ENCODE data around the gene PEX5. TPM values are rescaled to one million over a fixed set of nuclear protein-coding genes. Genes with fewer than 3 reads are reported as not detected.

Gene PEX5
- total RNA-seq, 3 donors from 2014 or later (not counting 1 experiment from before 2014, with no cell fraction given), result 20.3 to 23.3 (median 22.0) TPM

DNA sequence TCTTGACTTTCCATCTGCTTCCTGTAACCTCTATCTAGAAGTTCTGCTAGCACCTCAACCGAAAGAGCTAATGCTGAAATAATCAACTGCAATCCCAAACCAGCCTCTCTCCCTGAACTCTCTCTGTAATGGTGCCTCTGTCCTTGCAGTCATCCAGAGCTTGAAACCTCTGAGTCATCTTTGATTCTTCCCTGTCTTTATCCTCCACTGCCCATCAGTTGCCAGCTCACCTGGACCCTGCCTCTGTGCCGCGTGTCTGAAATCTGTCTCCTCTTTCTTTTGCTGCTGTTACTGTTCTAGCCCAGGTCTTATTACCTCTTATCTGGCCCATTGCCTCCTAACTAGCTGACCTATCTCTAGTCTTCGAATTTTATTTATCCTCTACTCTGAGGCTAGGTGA, 43.8 kb upstream of the PEX5 start:
- Mint-ChIP-seq H3K27me3 (ENCODE audit: low read depth in 2 of 2) (no peaks in the 10 kb centered on the region), H3K36me3 (peaks cover 15% of the 10 kb centered on the region), H3K9me3 (no peaks in the 10 kb centered on the region), H3K4me1 (peaks cover 0 to 12% of the 10 kb centered on the region in 2 donors), H3K27ac (no peak overlapping the region), H3K4me3 (no peak overlapping the region)
- Histone ChIP-seq H3K4me3 (ENCODE audit: low read length) (no peak overlapping the region), H3K27ac (ENCODE audit: low read length) (no peak overlapping the region), H3K36me3 (ENCODE audit: control insufficient read depth, insufficient read depth, low read length) (peaks cover 85% of the 10 kb centered on the region), H3K27me3 (ENCODE audit: control insufficient read depth, insufficient read depth, low read length) (no peaks in the 10 kb centered on the region), H3K9me3 (ENCODE audit: control insufficient read depth, insufficient read depth, low read length) (no peaks in the 10 kb centered on the region), H3K4me1 (ENCODE audit: control insufficient read depth, insufficient read depth, low read length) (no peaks in the 10 kb centered on the region)
- DNase-seq (no peak), ATAC-seq (no peak)
- TF ChIP-seq, protein P1, sequence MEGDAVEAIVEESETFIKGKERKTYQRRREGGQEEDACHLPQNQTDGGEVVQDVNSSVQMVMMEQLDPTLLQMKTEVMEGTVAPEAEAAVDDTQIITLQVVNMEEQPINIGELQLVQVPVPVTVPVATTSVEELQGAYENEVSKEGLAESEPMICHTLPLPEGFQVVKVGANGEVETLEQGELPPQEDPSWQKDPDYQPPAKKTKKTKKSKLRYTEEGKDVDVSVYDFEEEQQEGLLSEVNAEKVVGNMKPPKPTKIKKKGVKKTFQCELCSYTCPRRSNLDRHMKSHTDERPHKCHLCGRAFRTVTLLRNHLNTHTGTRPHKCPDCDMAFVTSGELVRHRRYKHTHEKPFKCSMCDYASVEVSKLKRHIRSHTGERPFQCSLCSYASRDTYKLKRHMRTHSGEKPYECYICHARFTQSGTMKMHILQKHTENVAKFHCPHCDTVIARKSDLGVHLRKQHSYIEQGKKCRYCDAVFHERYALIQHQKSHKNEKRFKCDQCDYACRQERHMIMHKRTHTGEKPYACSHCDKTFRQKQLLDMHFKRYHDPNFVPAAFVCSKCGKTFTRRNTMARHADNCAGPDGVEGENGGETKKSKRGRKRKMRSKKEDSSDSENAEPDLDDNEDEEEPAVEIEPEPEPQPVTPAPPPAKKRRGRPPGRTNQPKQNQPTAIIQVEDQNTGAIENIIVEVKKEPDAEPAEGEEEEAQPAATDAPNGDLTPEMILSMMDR (IDR thresholded peaks at IDR 0.05), result no peak
- 63% methylated on average over 3 of the region's 4 CpGs for WGBS (ENCODE audit: insufficient coverage)
- intact Hi-C loops (cut with micrococcal nuclease), result no loop called here

DNA sequence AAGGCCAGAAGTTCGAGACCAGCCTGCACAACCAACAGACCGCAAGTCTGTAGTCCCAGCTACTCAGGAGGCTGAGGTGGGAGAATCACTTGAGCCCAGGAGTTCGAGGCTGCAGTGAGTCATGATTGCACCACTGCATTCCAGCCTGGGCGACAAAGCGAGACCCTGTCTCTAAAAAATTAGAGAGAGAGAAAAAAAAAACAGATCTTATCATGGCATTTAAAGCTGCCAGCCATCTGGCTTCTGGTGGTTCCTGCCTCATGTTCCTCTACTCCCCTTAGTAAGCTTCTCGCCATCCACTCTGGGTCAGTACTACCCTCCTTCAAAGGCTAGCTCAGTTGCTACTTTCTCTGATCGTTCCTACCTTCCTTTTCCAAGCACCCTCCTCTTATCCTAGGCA, 43.3 kb upstream of the PEX5 start:
- Histone ChIP-seq H3K36me3 (ENCODE audit: control insufficient read depth, insufficient read depth, low read length) (peaks cover 86% of the 10 kb centered on the region), H3K9me3 (ENCODE audit: control insufficient read depth, insufficient read depth, low read length) (no peaks in the 10 kb centered on the region), H3K4me3 (ENCODE audit: low read length) (no peak overlapping the region), H3K27ac (ENCODE audit: low read length) (no peak overlapping the region), H3K4me1 (ENCODE audit: control insufficient read depth, insufficient read depth, low read length) (no peaks in the 10 kb centered on the region), H3K27me3 (ENCODE audit: control insufficient read depth, insufficient read depth, low read length) (no peaks in the 10 kb centered on the region)
- WGBS (ENCODE audit: insufficient coverage), result 96% methylated on average over 7 of the region's 7 CpGs
- H3K27ac Mint-ChIP-seq, result no peak overlapping the region
- H3K9me3 Mint-ChIP-seq, result no peaks in the 10 kb centered on the region
- no peaks in the 10 kb centered on the region for H3K27me3 Mint-ChIP-seq (ENCODE audit: low read depth in 2 of 2)
- intact Hi-C loops (cut with micrococcal nuclease), result no loop called here
- DNase-seq, result no peak
- ATAC-seq, result no peak
- no peak overlapping the region for H3K4me3 Mint-ChIP-seq
- peaks cover 0 to 12% of the 10 kb centered on the region in 2 donors for H3K4me1 Mint-ChIP-seq
- TF ChIP-seq, protein P1 (IDR thresholded peaks at IDR 0.05), result no peak
- H3K36me3 Mint-ChIP-seq, result peaks cover 15% of the 10 kb centered on the region

DNA sequence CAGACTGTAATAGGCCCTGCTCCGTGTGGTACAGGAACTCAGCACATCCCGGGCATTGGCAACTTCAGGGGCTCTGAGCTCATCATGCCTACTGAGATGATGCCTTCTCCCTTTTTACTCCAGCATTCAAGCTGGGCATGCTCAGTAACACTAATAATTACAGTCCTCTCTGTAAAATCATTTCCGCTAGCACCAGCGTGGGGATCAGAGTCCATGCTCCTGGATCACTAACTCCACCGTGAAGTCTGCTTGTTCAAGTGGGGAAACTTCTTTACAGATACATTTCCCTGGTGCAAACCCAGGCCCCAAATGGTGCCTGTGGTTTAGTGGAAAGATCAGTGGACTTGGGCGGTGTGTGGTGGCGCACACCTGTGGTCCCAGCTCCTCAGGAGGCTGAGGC, 42.6 kb upstream of the PEX5 start:
- intact Hi-C loops (cut with micrococcal nuclease), result no loop called here
- Mint-ChIP-seq H3K9me3 (no peaks in the 10 kb centered on the region), H3K27ac (no peak overlapping the region), H3K4me3 (no peak overlapping the region), H3K36me3 (peaks cover 8% of the 10 kb centered on the region), H3K4me1 (peaks cover 0 to 7% of the 10 kb centered on the region in 2 donors), H3K27me3 (ENCODE audit: low read depth in 2 of 2) (no peaks in the 10 kb centered on the region)
- Histone ChIP-seq H3K4me1 (ENCODE audit: control insufficient read depth, insufficient read depth, low read length) (no peaks in the 10 kb centered on the region), H3K27me3 (ENCODE audit: control insufficient read depth, insufficient read depth, low read length) (no peaks in the 10 kb centered on the region), H3K36me3 (ENCODE audit: control insufficient read depth, insufficient read depth, low read length) (peaks cover 86% of the 10 kb centered on the region), H3K27ac (ENCODE audit: low read length) (no peak overlapping the region), H3K4me3 (ENCODE audit: low read length) (no peak overlapping the region), H3K9me3 (ENCODE audit: control insufficient read depth, insufficient read depth, low read length) (no peaks in the 10 kb centered on the region)
- ATAC-seq (no peak), DNase-seq (no peak)
- TF ChIP-seq, protein P1 (IDR thresholded peaks at IDR 0.05), result no peak
- 97% methylated on average over 7 of the region's 7 CpGs for WGBS (ENCODE audit: insufficient coverage)

DNA sequence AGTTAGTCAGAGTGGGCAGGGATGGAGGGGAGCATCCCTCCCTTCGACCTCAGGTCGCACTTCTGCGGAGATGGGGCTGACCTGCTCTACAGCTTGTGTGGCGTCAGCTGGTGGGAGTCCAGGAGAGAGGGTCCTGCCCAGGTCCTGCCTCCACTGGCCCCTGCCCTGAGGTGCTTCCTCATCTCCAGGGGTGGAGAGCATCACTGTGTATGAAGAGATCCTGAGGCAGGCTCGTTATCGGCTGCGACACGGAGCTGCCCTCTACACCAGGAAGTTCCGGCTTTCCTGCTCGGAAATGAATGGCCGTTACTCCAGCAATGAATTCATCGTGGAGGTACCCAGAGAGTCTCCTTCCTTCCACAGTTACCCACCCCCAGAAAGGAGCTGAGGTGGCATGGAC, 39.1 kb upstream of the PEX5 start:
- H3K27ac ChIP-seq (ENCODE audit: low read length), result no peak overlapping the region
- H3K9me3 ChIP-seq (ENCODE audit: control insufficient read depth, insufficient read depth, low read length), result no peaks in the 10 kb centered on the region
- ATAC-seq (no peak), DNase-seq (no peak)
- H3K9me3 Mint-ChIP-seq, result no peaks in the 10 kb centered on the region
- H3K36me3 ChIP-seq (ENCODE audit: control insufficient read depth, insufficient read depth, low read length), result peaks cover 91% of the 10 kb centered on the region
- no peak overlapping the region for H3K4me3 Mint-ChIP-seq
- peaks cover 8% of the 10 kb centered on the region for H3K36me3 Mint-ChIP-seq
- no peak overlapping the region for H3K4me3 ChIP-seq (ENCODE audit: low read length)
- no peaks in the 10 kb centered on the region for H3K4me1 Mint-ChIP-seq
- H3K27me3 ChIP-seq (ENCODE audit: control insufficient read depth, insufficient read depth, low read length), result no peaks in the 10 kb centered on the region
- intact Hi-C loops (cut with micrococcal nuclease), result no loop called here
- no peak overlapping the region for H3K27ac Mint-ChIP-seq
- no peaks in the 10 kb centered on the region for H3K27me3 Mint-ChIP-seq (ENCODE audit: low read depth in 2 of 2)
- H3K4me1 ChIP-seq (ENCODE audit: control insufficient read depth, insufficient read depth, low read length), result no peaks in the 10 kb centered on the region
- 97% methylated on average over 12 of the region's 12 CpGs for WGBS (ENCODE audit: insufficient coverage)
- TF ChIP-seq, protein P1 (IDR thresholded peaks at IDR 0.05), result no peak

Measured in natural killer cell (primary cell).